H1 (cell line): ENCODE results near the gene NR0B2. TPM values are rescaled to one million over a fixed set of nuclear protein-coding genes. Genes with fewer than 3 reads are reported as not detected.

Experiments used
- CTCF ChIA-PET: fragments of 300-600 bp; sonication (Branson Sonifier 250); formaldehyde crosslinking; loops from one replicate; lab custom pipeline; 2021; ENCODE audit not compliant: partially characterized antibody; lab: Charles Lee
- POLR2A ChIA-PET: fragments of 300-600 bp; sonication (Branson Sonifier 250); formaldehyde crosslinking; loops from one replicate; lab custom pipeline; 2021; ENCODE audit warnings: inconsistent platforms; ENCODE audit not compliant: partially characterized antibody; lab: Charles Lee
- DNase-seq, 2 experiments: peaks; one replicate each; pipeline versions ENCODE4 v3.0.0 to v3.0.0-alpha.2; 2010 to 2022; ENCODE audit warnings: low spot score in 2 of 2, low read depth in 1 of 2, mixed read lengths in 1 of 2
- FAIRE-seq: peaks from 2 replicates; lab custom pipeline; 2011; peaks lifted over from hg19 to GRCh38; lab: Jason Lieb, UNC
- H2AFZ ChIP-seq: 2 replicates; pipeline ENCODE4 v1.8.1; 2012; ENCODE audit warnings: low read length, inconsistent platforms
- H2AK5ac ChIP-seq: 2 replicates; pipeline ENCODE4 v1.6.1; 2013; ENCODE audit warnings: low read depth, low read length
- H2BK120ac ChIP-seq: replicated peaks from 2 replicates; pipeline ENCODE3; 2013; ENCODE audit warnings: low read depth, low read length, inconsistent platforms
- H2BK12ac ChIP-seq: 2 replicates; pipeline ENCODE4 v1.6.1; 2013; ENCODE audit warnings: low read depth, low read length
- H2BK15ac ChIP-seq: 2 replicates; pipeline ENCODE4 v1.6.1; 2013; ENCODE audit warnings: low read length
- H2BK20ac ChIP-seq: 2 replicates; pipeline ENCODE4 v1.6.1; 2013; ENCODE audit warnings: low read length
- H2BK5ac ChIP-seq: 2 replicates; pipeline ENCODE4 v1.6.1; 2013; ENCODE audit warnings: low read depth, low read length
- H3K14ac ChIP-seq: 2 replicates; pipeline ENCODE4 v1.6.1; 2013; ENCODE audit warnings: inconsistent platforms; ENCODE audit not compliant: insufficient read length
- H3K18ac ChIP-seq: 2 replicates; pipeline ENCODE4 v1.6.1; 2013; ENCODE audit warnings: low read length; ENCODE audit errors: extremely low read depth
- H3K23ac ChIP-seq: 2 replicates; pipeline ENCODE4 v1.6.1; 2013; ENCODE audit warnings: inconsistent platforms; ENCODE audit not compliant: insufficient read length
- H3K23me2 ChIP-seq: 2 replicates; pipeline ENCODE4 v1.6.1; 2013; ENCODE audit warnings: low read depth, low read length
- H3K27ac ChIP-seq: 2 replicates; pipeline ENCODE4 v1.6.1; 2011; ENCODE audit warnings: low read depth, low read length, inconsistent platforms
- H3K27me3 ChIP-seq, 4 experiments: replicated peaks in 1 of 4; 1 replicate in 1 of 4; 2 replicates in 3 of 4; pipeline versions ENCODE4 v1.6.1 to v1.8.1; 2011 to 2013; ENCODE audit warnings: low read length in 3 of 4, mild to moderate bottlenecking in 3 of 4, inconsistent platforms in 2 of 4, mixed read lengths in 2 of 4, moderate library complexity in 1 of 4; ENCODE audit not compliant: control insufficient read depth in 3 of 4, insufficient read depth in 3 of 4; ENCODE audit errors: extremely low read depth in 1 of 4
- H3K36me3 ChIP-seq, 4 experiments: 2 replicates each; pipeline versions ENCODE4 v1.6.1 to v1.8.1; 2011 to 2013; ENCODE audit warnings: mild to moderate bottlenecking in 4 of 4, low read length in 3 of 4, moderate library complexity in 2 of 4, control low read depth in 1 of 4, inconsistent platforms in 1 of 4; ENCODE audit not compliant: insufficient read depth in 4 of 4, control insufficient read depth in 2 of 4
- H3K4ac ChIP-seq: replicated peaks from 2 replicates; pipeline ENCODE3; 2013; ENCODE audit warnings: low read length, low read depth, mixed read lengths, inconsistent platforms; ENCODE audit not compliant: insufficient read length
- H3K4me1 ChIP-seq, 4 experiments: replicated peaks in 1 of 4; 1 replicate in 1 of 4; 2 replicates in 3 of 4; pipeline versions ENCODE4 v1.6.1 to v1.8.1; 2011 to 2013; ENCODE audit warnings: low read length in 3 of 4, inconsistent platforms in 2 of 4, mixed read lengths in 1 of 4; ENCODE audit not compliant: insufficient read depth in 4 of 4, control insufficient read depth in 3 of 4
- H3K4me2 ChIP-seq, 2 experiments: 2 replicates each; pipeline versions ENCODE4 v1.6.1 to v1.8.1; 2011 to 2013; ENCODE audit warnings: low read depth in 2 of 2, low read length in 2 of 2, control low read depth in 1 of 2, inconsistent platforms in 1 of 2, mild to moderate bottlenecking in 1 of 2; ENCODE audit not compliant: insufficient read depth in 1 of 2
- H3K4me3 ChIP-seq, 4 experiments: fragments of 200-600, 300-600 bp in 1 of 4; sonication (generic), shearing (Covaris generic), sonication (Bioruptor Twin) in 1 of 4; 2 replicates each; pipeline versions ENCODE4 v1.5.1 to v1.8.1; 2011 to 2016; ENCODE audit warnings: low read length in 4 of 4, low read depth in 3 of 4, control low read depth in 2 of 4, inconsistent platforms in 2 of 4, mild to moderate bottlenecking in 2 of 4, mixed read lengths in 1 of 4, moderate library complexity in 1 of 4; ENCODE audit not compliant: insufficient read depth in 2 of 4; ENCODE audit errors: extremely low read depth in 1 of 4
- H3K56ac ChIP-seq: replicated peaks from 2 replicates; pipeline ENCODE3; 2013; ENCODE audit warnings: low read depth, mild to moderate bottlenecking, mixed read lengths, low read length, inconsistent platforms; ENCODE audit not compliant: insufficient read length
- H3K79me1 ChIP-seq: 2 replicates; pipeline ENCODE4 v1.6.1; 2013; ENCODE audit warnings: low read depth, low read length, control low read depth
- H3K79me2 ChIP-seq, 2 experiments: 2 replicates each; pipeline versions ENCODE4 v1.6.1 to v1.8.1; 2012 to 2013; ENCODE audit warnings: low read length in 2 of 2, mild to moderate bottlenecking in 2 of 2, inconsistent platforms in 1 of 2; ENCODE audit not compliant: insufficient read depth in 2 of 2, control insufficient read depth in 1 of 2
- H3K9ac ChIP-seq, 4 experiments: replicated peaks in 1 of 4; 1 replicate in 1 of 4; 2 replicates in 3 of 4; pipeline versions ENCODE4 v1.6.1 to v1.8.1; 2011 to 2013; ENCODE audit warnings: low read depth in 3 of 4, low read length in 3 of 4, control low read depth in 2 of 4, mild to moderate bottlenecking in 2 of 4, moderate library complexity in 2 of 4, inconsistent platforms in 1 of 4; ENCODE audit errors: extremely low read depth in 1 of 4
- H3K9me3 ChIP-seq, 2 experiments: 2 replicates each; pipeline versions ENCODE4 v1.6.1 to v1.8.1; 2012 to 2013; ENCODE audit warnings: mild to moderate bottlenecking in 2 of 2, moderate library complexity in 2 of 2, control low read depth in 1 of 2, inconsistent platforms in 1 of 2, low read depth in 1 of 2, low read length in 1 of 2, mixed read lengths in 1 of 2; ENCODE audit not compliant: insufficient read depth in 2 of 2
- H4K20me1 ChIP-seq, 2 experiments: replicated peaks in 1 of 2; 2 replicates each; pipeline versions ENCODE3 to v1.8.1; 2011 to 2013; ENCODE audit warnings: inconsistent platforms in 2 of 2, low read length in 2 of 2, mild to moderate bottlenecking in 1 of 2; ENCODE audit not compliant: insufficient read depth in 2 of 2, control insufficient read depth in 1 of 2
- H4K5ac ChIP-seq: 2 replicates; pipeline ENCODE4 v1.6.1; 2013; ENCODE audit warnings: low read length, low read depth, mixed read lengths, inconsistent platforms; ENCODE audit not compliant: insufficient read length
- H4K8ac ChIP-seq: 2 replicates; pipeline ENCODE4 v1.8.0; 2013; ENCODE audit warnings: mild to moderate bottlenecking, moderate library complexity, low read length, inconsistent platforms; ENCODE audit not compliant: insufficient read depth; ENCODE audit errors: extremely low read depth
- H4K91ac ChIP-seq: replicated peaks from 2 replicates; pipeline ENCODE3; 2013; ENCODE audit warnings: low read length, mixed read lengths, inconsistent platforms; ENCODE audit not compliant: insufficient read length
- ATF3 ChIP-seq: IDR thresholded peaks from 2 replicates; pipeline ENCODE4 v1.6.1; 2011; ENCODE audit warnings: low read depth, mild to moderate bottlenecking, low read length; ENCODE audit not compliant: insufficient read depth
- CHD1 ChIP-seq: IDR thresholded peaks from 2 replicates; pipeline ENCODE4 v1.6.1; 2012; ENCODE audit warnings: low read depth, low read length, improper control_type of control experiment
- JUND ChIP-seq: IDR thresholded peaks from 2 replicates; pipeline ENCODE4 v1.6.1; 2011; ENCODE audit warnings: mild to moderate bottlenecking, improper control_type of control experiment, low read length
- POLR2A ChIP-seq, 2 experiments: IDR thresholded peaks; 1 replicate in 1 of 2; 2 replicates in 1 of 2; pipeline ENCODE4 v1.6.1; 2011; ENCODE audit warnings: low read depth in 2 of 2, low read length in 2 of 2, mild to moderate bottlenecking in 2 of 2; ENCODE audit errors: control extremely low read depth in 1 of 2
- RBBP5 ChIP-seq: IDR thresholded peaks from 2 replicates; pipeline ENCODE4 v1.7.1; 2012; ENCODE audit warnings: low read depth, mild to moderate bottlenecking, inconsistent platforms, low read length, moderate library complexity, borderline replicate concordance
- RFX5 ChIP-seq: IDR thresholded peaks from 2 replicates; pipeline ENCODE4 v1.6.1; 2011; ENCODE audit warnings: low read depth, low read length, improper control_type of control experiment, borderline replicate concordance
- SAP30 ChIP-seq: fragments of 300-600 bp; sonication (generic); IDR thresholded peaks from 2 replicates; pipeline ENCODE4 v1.7.1; 2012; ENCODE audit warnings: low read length, moderate library complexity, mild to moderate bottlenecking, inconsistent platforms; ENCODE audit not compliant: insufficient read depth, insufficient replicate concordance
- SP1 ChIP-seq: IDR thresholded peaks from 2 replicates; pipeline ENCODE4 v1.6.1; 2011; ENCODE audit warnings: low read depth, low read length
- SP4 ChIP-seq: IDR thresholded peaks from 2 replicates; pipeline ENCODE4 v1.6.1; 2012; ENCODE audit warnings: low read length, inconsistent platforms
- SRF ChIP-seq: IDR thresholded peaks from 2 replicates; pipeline ENCODE4 v1.6.1; 2011; ENCODE audit warnings: mild to moderate bottlenecking, low read depth, low read length, moderate library complexity
- SUZ12 ChIP-seq: fragments of 200-600 bp; sonication (generic); IDR thresholded peaks from 2 replicates; pipeline ENCODE4 v1.6.1; 2012; ENCODE audit warnings: mild to moderate bottlenecking, inconsistent platforms, low read length, moderate library complexity, mixed read lengths
- WGBS, 2 experiments: shearing (Covaris generic) in 1 of 2; methylation state at CpG; one replicate each; pipeline versions ENCODE4 v1.1.6 to v1.1.7; 2013 to 2015; ENCODE audit warnings: low lambda C conversion rate in 2 of 2, mixed read lengths in 2 of 2, inconsistent platforms in 1 of 2, low coverage in 1 of 2, missing lambda C conversion rate in 1 of 2; ENCODE audit not compliant: insufficient replicate concordance in 2 of 2, insufficient coverage in 1 of 2, insufficient read length in 1 of 2; ENCODE audit errors: extremely low coverage in 1 of 2, missing lambda C conversion rate in 1 of 2; 5-methylcytosine and 5-hydroxymethylcytosine counted together
- polyA plus RNA-seq, 7 experiments: library from polyadenylated mRNA; depleted of rRNA in 3 of 7; stranded (reverse) in 5 of 7; unstranded in 2 of 7; fragments of >200 nt in 5 of 7; fragments of 200-250 nt in 2 of 7; gene quantifications; 1 replicate in 5 of 7; 2 replicates in 1 of 7; 4 replicates in 1 of 7; pipeline versions ENCODE4 v1.2.1 to v1.2.3, GENCODE V29; 2011 to 2013; ENCODE audit warnings: missing spikeins in 2 of 7, mixed read lengths in 2 of 7
- total RNA-seq: library from RNA; stranded (reverse); fragmentation: NEBNext Ultra II Directional; extraction: Animal tissue kit (Norgen Biotek cat#: 25700); gene quantifications from 2 replicates; pipeline ENCODE4 v1.2.1, GENCODE V29; 2021
- TF ChIP-seq, protein P1 (sequence below): IDR thresholded peaks from 2 replicates; pipeline ENCODE4 v1.6.1; 2012; ENCODE audit warnings: low read length, inconsistent platforms

The NR0B2 gene
- total and polyA plus RNA-seq, 2 of the 8 experiments (the other 6 are each of a cell fraction or from before 2014, with no cell fraction given): not detected

- no peaks in the 10 kb centered on the region for H3K9me3 ChIP-seq
- H3K4me2 ChIP-seq: no peak overlapping the region
- WGBS, 2 experiments: 92% methylated on average over 10 of the region's 10 CpGs; no CpG with 5 or more reads in 1 of the 2 experiments
- H3K14ac ChIP-seq: no peak overlapping the region
- H3K9ac ChIP-seq: no peak overlapping the region
- H4K5ac ChIP-seq: no peak overlapping the region
- H2AK5ac ChIP-seq: no peak overlapping the region
- peaks cover 8 to 21% of the 10 kb centered on the region in 2 experiments for H4K20me1 ChIP-seq
- peaks cover 0 to 3% (median 0%) of the 10 kb centered on the region in 4 experiments; a peak in 1 of 7 replicates for H3K4me1 ChIP-seq
- CTCF ChIA-PET: interaction anchor here (0.8 kb wide), 1 partner anchor 9 kb away, joined by 3 read pairs; no protein-coding TSS in a partner anchor
- no peak overlapping the region for H2BK20ac ChIP-seq
- no peak overlapping the region for H4K8ac ChIP-seq
- FAIRE-seq: no peak
- peaks cover 0 to 22% of the 10 kb centered on the region in 2 experiments; a peak in 2 of 4 replicates for H3K79me2 ChIP-seq
- POLR2A ChIA-PET: interaction anchor here (1.1 to 2.1 kb wide), 4 partner anchors 9 to 20 kb away, joined by 3 to 8 read pairs (median 5); partner anchors contain the start of gene NUDC
- H3K4ac ChIP-seq: no peak overlapping the region
- no peaks in the 10 kb centered on the region for H3K27me3 ChIP-seq
- H3K56ac ChIP-seq: no peak overlapping the region
- no peak overlapping the region for H3K4me3 ChIP-seq
- H3K18ac ChIP-seq: no peak overlapping the region
- no peak overlapping the region for H2AFZ ChIP-seq
- no peak overlapping the region for H3K23ac ChIP-seq
- no peak overlapping the region for H2BK12ac ChIP-seq
- no peaks in the 10 kb centered on the region for H3K23me2 ChIP-seq
- no peak overlapping the region for H2BK5ac ChIP-seq
- no peak overlapping the region for H4K91ac ChIP-seq
- H3K79me1 ChIP-seq: peaks cover 8% of the 10 kb centered on the region; the same call in 1 of the 2 replicates
- H3K27ac ChIP-seq: no peak overlapping the region
- H2BK15ac ChIP-seq: no peak overlapping the region
- DNase-seq: no peak
- H3K36me3 ChIP-seq: peaks cover 21 to 66% (median 45%) of the 10 kb centered on the region in 4 experiments
- H2BK120ac ChIP-seq: no peak overlapping the region
- TF ChIP-seq CHD1: no peak
- TF ChIP-seq SP4: no peak
- TF ChIP-seq SAP30: no peak
- no peak for TF ChIP-seq RFX5
- no peak for TF ChIP-seq ATF3
- no peak for TF ChIP-seq SP1
- TF ChIP-seq, protein P1, sequence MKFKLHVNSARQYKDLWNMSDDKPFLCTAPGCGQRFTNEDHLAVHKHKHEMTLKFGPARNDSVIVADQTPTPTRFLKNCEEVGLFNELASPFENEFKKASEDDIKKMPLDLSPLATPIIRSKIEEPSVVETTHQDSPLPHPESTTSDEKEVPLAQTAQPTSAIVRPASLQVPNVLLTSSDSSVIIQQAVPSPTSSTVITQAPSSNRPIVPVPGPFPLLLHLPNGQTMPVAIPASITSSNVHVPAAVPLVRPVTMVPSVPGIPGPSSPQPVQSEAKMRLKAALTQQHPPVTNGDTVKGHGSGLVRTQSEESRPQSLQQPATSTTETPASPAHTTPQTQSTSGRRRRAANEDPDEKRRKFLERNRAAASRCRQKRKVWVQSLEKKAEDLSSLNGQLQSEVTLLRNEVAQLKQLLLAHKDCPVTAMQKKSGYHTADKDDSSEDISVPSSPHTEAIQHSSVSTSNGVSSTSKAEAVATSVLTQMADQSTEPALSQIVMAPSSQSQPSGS: no peak
- TF ChIP-seq JUND: no peak
- no peak for TF ChIP-seq POLR2A (IDR thresholded peaks at IDR 0.05; ENCODE audit: control extremely low read depth in 1 of 2, low read depth in 2 of 2, low read length in 2 of 2)
- TF ChIP-seq SUZ12: no peak
- TF ChIP-seq RBBP5: no peak
- no peak for TF ChIP-seq SRF
Observed at GRCh38 chr1:26941311-26941710, 27.5 kb upstream of the NR0B2 start.
